ENCODE measurements around the gene KIF2C. TPM values are rescaled to one million over a fixed set of nuclear protein-coding genes. Genes with fewer than 3 reads are reported as not detected.

Gene KIF2C
- total RNA-seq, 3 donors from 2014 or later: 0.73 to 2.6 (median 0.98) TPM

- Histone ChIP-seq H3K36me3 (no peaks in the 10 kb centered on the region), H3K4me3 (peak within 1 kb of the TSS; percentile 81 to 87 (median 85)), H3K27ac (peak within 1 kb of the TSS; percentile 96 to 99), H3K27me3 (no peaks in the 10 kb centered on the region), H3K9me3 (no peaks in the 10 kb centered on the region), H3K4me1 (peaks cover 0 to 5% of the 10 kb centered on the region in 2 donors)
- intact Hi-C loops (cut with DNase I; ENCODE audit: low total_unique reads): no loop called here
- DNase-seq (ENCODE audit: low spot score in 2 of 2): peak; percentile 89 to 93
- TF ChIP-seq POLR2A (IDR thresholded peaks at IDR 0.05): peak; percentile 97
- TF ChIP-seq CTCF (IDR thresholded peaks at IDR 0.05): peak in 1 of 3 donors; percentile 15
- peak; percentile 97 to 99 (median 98) for TF ChIP-seq POLR2AphosphoS5 (IDR thresholded peaks at IDR 0.05)
These were observed 35.7 kb downstream of the KIF2C start, which contains the start of gene RPS8 for GRCh38 chr1:44775078-44775929. TSS of gene RPS8 (plus strand) at chr1:44775540. CDS start at chr1:44775597, 57 bp downstream.

- DNase-seq (ENCODE audit: low spot score in 2 of 2): no peak
- no peaks in the 10 kb centered on the region for H3K27me3 ChIP-seq
- TF ChIP-seq POLR2A (IDR thresholded peaks at IDR 0.05) (no peak), CTCF (IDR thresholded peaks at IDR 0.05) (no peak), POLR2AphosphoS5 (IDR thresholded peaks at IDR 0.05) (no peak)
- H3K4me1 ChIP-seq: peaks cover 0 to 5% of the 10 kb centered on the region in 2 donors
- H3K36me3 ChIP-seq: no peaks in the 10 kb centered on the region
- no peaks in the 10 kb centered on the region for H3K9me3 ChIP-seq
- intact Hi-C loops (cut with DNase I; ENCODE audit: low total_unique reads): loop anchor here (2.0 kb wide), 1 partner anchor 43 kb away; no protein-coding TSS in a partner anchor
- H3K27ac ChIP-seq: peak overlapping the region; percentile 96 to 99
- H3K4me3 ChIP-seq: peak overlapping the region; percentile 81 to 87 (median 85)
These were observed 36.5 kb downstream of the KIF2C start for GRCh38 chr1:44775930-44776729.

- intact Hi-C loops (cut with DNase I; ENCODE audit: low total_unique reads): loop anchor here (2.0 kb wide), 1 partner anchor 44 kb away; no protein-coding TSS in a partner anchor
- Histone ChIP-seq H3K4me1 (peaks cover 0 to 5% of the 10 kb centered on the region in 2 donors), H3K4me3 (peak overlapping the region; percentile 81 to 87 (median 85)), H3K27ac (peak overlapping the region; percentile 96 to 99), H3K9me3 (no peaks in the 10 kb centered on the region), H3K36me3 (no peaks in the 10 kb centered on the region), H3K27me3 (no peaks in the 10 kb centered on the region)
- DNase-seq (ENCODE audit: low spot score in 2 of 2): no peak
- no peak for TF ChIP-seq CTCF (IDR thresholded peaks at IDR 0.05)
These were observed 37.1 kb downstream of the KIF2C start for GRCh38 chr1:44776730-44777068.

GRCh38 chr1:44777547-44777946 is 37.9 kb downstream of the KIF2C start:
- Histone ChIP-seq H3K27ac (peak overlapping the region; percentile 45 to 96), H3K9me3 (no peaks in the 10 kb centered on the region), H3K4me3 (peak overlapping the region in 1 of 3 donors; percentile 85), H3K27me3 (no peaks in the 10 kb centered on the region), H3K4me1 (peaks cover 0 to 5% of the 10 kb centered on the region in 2 donors), H3K36me3 (no peaks in the 10 kb centered on the region)
- TF ChIP-seq CTCF (IDR thresholded peaks at IDR 0.05) (no peak), POLR2AphosphoS5 (IDR thresholded peaks at IDR 0.05) (no peak), POLR2A (IDR thresholded peaks at IDR 0.05) (no peak)
- no peak for DNase-seq (ENCODE audit: low spot score in 2 of 2)
- intact Hi-C loops (cut with DNase I; ENCODE audit: low total_unique reads): loop anchor here (2.0 kb wide), 1 partner anchor 45 kb away; no protein-coding TSS in a partner anchor
